Astrocyte (in vitro differentiated cells and primary cell): ENCODE data around the gene GPATCH2.

Experiments used
- EZH2 ChIP-seq: IDR thresholded peaks from 2 replicates; pipeline ENCODE4 v1.6.1; 2012; ENCODE audit warnings: mild to moderate bottlenecking, low read length, inconsistent platforms; ENCODE audit not compliant: insufficient read depth
- TF ChIP-seq, protein P1 (sequence below): IDR thresholded peaks from 2 replicates; pipeline ENCODE4 v1.5.1; 2011; ENCODE audit warnings: low read depth, mild to moderate bottlenecking, inconsistent platforms, low read length, moderate library complexity; ENCODE audit not compliant: insufficient read depth

DNA sequence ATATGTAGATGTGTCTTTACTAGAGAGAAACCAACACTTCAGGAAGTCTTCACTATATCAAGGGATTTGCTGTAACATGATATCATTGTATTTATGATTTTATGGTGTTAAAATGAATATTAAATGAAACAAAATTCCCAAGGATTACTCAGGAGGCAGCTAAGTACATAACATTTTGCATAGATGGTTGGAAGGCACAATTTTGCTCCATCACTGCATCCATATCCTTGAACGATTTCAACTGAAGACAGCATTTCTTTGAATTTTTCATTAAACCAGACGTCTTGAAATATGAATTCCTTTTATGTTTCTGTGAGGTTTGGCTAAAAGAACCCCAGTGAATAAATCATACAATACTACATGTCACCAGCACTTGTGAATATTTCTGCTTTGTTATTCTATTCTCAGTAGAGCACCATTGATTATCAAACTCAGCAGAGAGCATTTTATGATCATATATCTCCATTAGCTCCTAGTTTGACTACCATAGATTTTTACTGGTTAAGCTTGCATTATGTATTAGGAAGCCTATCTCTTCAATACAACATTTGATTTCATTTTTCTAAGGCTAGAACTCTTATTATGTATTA lies 37.6 kb upstream of the GPATCH2 start:
- TF ChIP-seq EZH2 = no peak
- TF ChIP-seq, protein P1, sequence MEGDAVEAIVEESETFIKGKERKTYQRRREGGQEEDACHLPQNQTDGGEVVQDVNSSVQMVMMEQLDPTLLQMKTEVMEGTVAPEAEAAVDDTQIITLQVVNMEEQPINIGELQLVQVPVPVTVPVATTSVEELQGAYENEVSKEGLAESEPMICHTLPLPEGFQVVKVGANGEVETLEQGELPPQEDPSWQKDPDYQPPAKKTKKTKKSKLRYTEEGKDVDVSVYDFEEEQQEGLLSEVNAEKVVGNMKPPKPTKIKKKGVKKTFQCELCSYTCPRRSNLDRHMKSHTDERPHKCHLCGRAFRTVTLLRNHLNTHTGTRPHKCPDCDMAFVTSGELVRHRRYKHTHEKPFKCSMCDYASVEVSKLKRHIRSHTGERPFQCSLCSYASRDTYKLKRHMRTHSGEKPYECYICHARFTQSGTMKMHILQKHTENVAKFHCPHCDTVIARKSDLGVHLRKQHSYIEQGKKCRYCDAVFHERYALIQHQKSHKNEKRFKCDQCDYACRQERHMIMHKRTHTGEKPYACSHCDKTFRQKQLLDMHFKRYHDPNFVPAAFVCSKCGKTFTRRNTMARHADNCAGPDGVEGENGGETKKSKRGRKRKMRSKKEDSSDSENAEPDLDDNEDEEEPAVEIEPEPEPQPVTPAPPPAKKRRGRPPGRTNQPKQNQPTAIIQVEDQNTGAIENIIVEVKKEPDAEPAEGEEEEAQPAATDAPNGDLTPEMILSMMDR = no peak
